Activated CD4-positive, CD25-positive, alpha-beta regulatory T cell (primary cell): ENCODE results near the gene PAK1.

ENCODE experiments used
- DNase-seq, 4 experiments: peaks; one replicate each; lab custom pipeline; 2025; lab: John Stamatoyannopoulos, UW

The PAK1 gene

GRCh38 chr11:77371646-77372045, 102.2 kb downstream of the PAK1 start:
- no peak for DNase-seq

- no peak for DNase-seq
Measured at GRCh38 chr11:77370217-77370616, 103.7 kb downstream of the PAK1 start.

GRCh38 chr11:77361184-77361583, 112.7 kb downstream of the PAK1 start:
- no peak for DNase-seq

- no peak for DNase-seq
Measured at GRCh38 chr11:77359481-77359880, 114.4 kb downstream of the PAK1 start.

- no peak for DNase-seq
Measured at GRCh38 chr11:77353131-77353530, 120.8 kb downstream of the PAK1 start.

- DNase-seq = no peak
Measured at GRCh38 chr11:77351281-77351886, 122.5 kb downstream of the PAK1 start.

GRCh38 chr11:77347948-77348347, 125.9 kb downstream of the PAK1 start:
- no peak for DNase-seq

GRCh38 chr11:77346906-77347603, 126.8 kb downstream of the PAK1 start:
- no peak for DNase-seq

- no peak for DNase-seq
Measured at GRCh38 chr11:77345621-77346020, 128.3 kb downstream of the PAK1 start.

- DNase-seq = no peak
Measured at GRCh38 chr11:77340501-77340900, 133.4 kb downstream of the PAK1 start.

- no peak for DNase-seq
Measured at GRCh38 chr11:77332259-77332658, 141.6 kb downstream of the PAK1 start.

- no peak for DNase-seq
Measured at GRCh38 chr11:77325159-77325558, 148.7 kb downstream of the PAK1 start.

- no peak for DNase-seq
Measured at GRCh38 chr11:77324508-77324907, 149.4 kb downstream of the PAK1 start.

- no peak for DNase-seq
Measured at GRCh38 chr11:77322926-77323590, 150.8 kb downstream of the PAK1 start.

- DNase-seq = no peak
Measured at GRCh38 chr11:77322506-77322905, 151.4 kb downstream of the PAK1 start.

GRCh38 chr11:77320351-77320750, 153.5 kb downstream of the PAK1 start:
- DNase-seq = no peak

GRCh38 chr11:77318600-77318999, 155.3 kb downstream of the PAK1 start:
- no peak for DNase-seq

- no peak for DNase-seq
Measured at GRCh38 chr11:77316733-77317342, 157.1 kb downstream of the PAK1 start.

- DNase-seq = no peak
Measured at GRCh38 chr11:77312107-77312506, 161.8 kb downstream of the PAK1 start.

- DNase-seq = no peak
Measured at GRCh38 chr11:77311701-77312100, 162.2 kb downstream of the PAK1 start.

- DNase-seq = no peak
Measured at GRCh38 chr11:77310721-77311120, 163.2 kb downstream of the PAK1 start.

GRCh38 chr11:77309401-77310085, 164.4 kb downstream of the PAK1 start:
- DNase-seq = no peak
